AG09319 (cell line): ENCODE results near the gene HSD3B1.
A peak's percentile ranks its signal among the peaks of the same experiment; 100 is the strongest.
"Not testable (repeated sequence)": the region's sequence is repeated elsewhere in the genome, so short reads cannot be mapped to it uniquely, and the experiment has no call there.

Experiments used
- DNase-seq: peaks from one replicate; pipeline ENCODE4 v3.0.0-alpha.2; 2010; ENCODE audit warnings: low read depth; ENCODE audit errors: extremely low read depth
- TF ChIP-seq, protein P1 (sequence below): IDR thresholded peaks from 2 replicates; pipeline ENCODE4 v1.5.1; 2011; ENCODE audit warnings: low read depth, mild to moderate bottlenecking, inconsistent platforms, low read length, moderate library complexity

Gene HSD3B1

DNA sequence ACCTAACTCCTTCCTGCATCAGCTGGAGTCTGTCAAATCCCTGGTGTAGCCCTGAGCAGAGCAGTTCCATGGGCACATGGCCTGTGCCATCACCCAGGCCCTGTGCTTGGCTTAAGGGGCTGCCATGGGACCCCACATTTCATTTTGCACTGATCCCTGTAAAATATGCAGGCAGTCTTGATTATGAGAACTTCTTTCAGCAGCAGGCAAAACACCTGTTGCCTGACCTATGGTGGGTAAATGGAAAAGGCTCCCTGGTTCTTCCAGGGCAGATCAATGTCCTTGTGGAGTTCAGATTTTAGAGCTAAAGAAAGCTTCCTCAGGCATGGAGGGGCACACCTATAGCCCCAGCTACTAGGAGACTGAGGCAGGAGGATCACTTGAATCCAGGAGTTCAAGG lies 44.2 kb downstream of the HSD3B1 start:
- TF ChIP-seq, protein P1, sequence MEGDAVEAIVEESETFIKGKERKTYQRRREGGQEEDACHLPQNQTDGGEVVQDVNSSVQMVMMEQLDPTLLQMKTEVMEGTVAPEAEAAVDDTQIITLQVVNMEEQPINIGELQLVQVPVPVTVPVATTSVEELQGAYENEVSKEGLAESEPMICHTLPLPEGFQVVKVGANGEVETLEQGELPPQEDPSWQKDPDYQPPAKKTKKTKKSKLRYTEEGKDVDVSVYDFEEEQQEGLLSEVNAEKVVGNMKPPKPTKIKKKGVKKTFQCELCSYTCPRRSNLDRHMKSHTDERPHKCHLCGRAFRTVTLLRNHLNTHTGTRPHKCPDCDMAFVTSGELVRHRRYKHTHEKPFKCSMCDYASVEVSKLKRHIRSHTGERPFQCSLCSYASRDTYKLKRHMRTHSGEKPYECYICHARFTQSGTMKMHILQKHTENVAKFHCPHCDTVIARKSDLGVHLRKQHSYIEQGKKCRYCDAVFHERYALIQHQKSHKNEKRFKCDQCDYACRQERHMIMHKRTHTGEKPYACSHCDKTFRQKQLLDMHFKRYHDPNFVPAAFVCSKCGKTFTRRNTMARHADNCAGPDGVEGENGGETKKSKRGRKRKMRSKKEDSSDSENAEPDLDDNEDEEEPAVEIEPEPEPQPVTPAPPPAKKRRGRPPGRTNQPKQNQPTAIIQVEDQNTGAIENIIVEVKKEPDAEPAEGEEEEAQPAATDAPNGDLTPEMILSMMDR = no peak
- no peak for DNase-seq

DNA sequence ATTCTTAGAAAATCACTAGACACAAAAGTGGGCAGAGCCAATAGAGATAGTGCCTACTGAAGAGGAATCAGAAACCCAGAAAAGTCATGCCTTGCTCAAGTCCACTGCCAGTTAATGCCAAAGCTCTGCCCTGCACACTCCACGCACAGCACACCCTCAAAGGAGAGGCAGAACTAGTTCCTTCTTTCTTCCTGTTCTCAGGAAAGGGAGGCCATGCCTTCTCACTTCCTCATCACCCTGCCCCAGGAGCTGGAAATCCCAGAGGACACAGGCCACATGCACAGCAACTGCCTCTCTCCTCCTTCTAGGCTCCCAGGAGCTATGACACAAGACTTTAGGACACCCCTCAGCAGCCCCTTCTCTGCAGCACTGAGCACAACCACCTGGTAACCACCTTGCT lies 45.6 kb downstream of the HSD3B1 start:
- not testable (repeated sequence) for DNase-seq

- DNase-seq = not testable (repeated sequence)
Observed at GRCh38 chr1:119553302-119554071, 46.5 kb downstream of the HSD3B1 start.

DNA sequence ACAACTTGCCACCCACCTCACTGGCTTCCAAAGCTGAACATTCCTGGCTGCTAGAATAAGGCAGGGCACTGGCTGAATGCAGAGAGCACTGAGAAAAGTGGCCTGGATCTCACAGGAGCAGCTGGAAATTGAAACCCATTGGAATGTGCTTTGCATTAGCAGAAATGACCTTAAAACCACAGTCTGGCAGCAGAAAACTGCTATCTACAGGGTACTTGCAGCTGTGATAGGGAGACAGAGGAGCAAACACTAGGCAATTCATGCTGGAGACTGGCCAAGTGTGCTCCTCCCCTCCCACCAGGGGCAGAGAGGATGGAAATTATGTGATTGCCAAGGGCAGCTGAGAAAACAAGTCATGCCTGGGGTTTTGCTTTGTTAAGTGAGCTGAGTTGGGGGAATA lies 47.2 kb downstream of the HSD3B1 start:
- TF ChIP-seq, protein P1 = no peak
- DNase-seq = peak; percentile 38

DNA sequence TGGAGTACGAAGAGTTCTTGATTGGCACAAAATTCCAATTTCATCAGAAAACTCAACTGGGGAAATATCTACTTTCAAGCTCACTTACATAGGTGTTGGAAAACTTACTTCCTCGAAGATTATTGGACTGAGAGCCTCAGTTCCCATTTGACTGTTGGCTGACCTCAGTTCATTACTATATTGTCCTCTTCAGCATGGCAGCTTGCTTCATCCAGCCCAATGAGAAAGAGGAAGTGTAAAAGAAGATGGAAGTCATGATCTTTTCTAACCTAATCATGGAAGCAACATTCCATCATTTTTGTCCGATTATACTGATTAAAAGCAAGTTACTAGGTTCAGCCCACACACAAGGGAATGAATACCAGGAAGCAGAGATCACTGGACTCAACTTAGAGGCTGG lies 49.4 kb downstream of the HSD3B1 start:
- TF ChIP-seq, protein P1 = no peak
- DNase-seq = no peak

DNA sequence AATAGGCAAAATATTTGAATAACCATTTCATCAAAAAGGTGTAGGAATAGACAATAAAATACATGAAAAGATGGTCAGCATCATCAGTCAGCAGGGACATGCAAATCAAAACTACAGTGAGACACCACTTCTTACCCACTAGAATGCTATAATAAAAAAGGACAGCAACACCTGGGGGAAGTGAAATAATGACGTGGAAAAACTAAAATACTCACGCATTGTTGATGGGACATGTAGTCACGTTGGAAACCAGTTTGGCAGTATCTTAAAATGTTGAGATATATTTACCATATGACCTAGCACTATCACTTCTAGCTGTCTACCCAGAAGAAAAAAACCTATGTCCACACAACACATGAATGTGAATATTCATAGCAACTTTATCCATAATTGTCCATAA lies 53.4 kb downstream of the HSD3B1 start:
- not testable (repeated sequence) for DNase-seq

GRCh38 chr1:119564548-119564947 lies 57.5 kb downstream of the HSD3B1 start:
- TF ChIP-seq, protein P1 = no peak
- DNase-seq = no peak
